ENCODE results near the gene ADGRA1.

Gene ADGRA1, protein sequence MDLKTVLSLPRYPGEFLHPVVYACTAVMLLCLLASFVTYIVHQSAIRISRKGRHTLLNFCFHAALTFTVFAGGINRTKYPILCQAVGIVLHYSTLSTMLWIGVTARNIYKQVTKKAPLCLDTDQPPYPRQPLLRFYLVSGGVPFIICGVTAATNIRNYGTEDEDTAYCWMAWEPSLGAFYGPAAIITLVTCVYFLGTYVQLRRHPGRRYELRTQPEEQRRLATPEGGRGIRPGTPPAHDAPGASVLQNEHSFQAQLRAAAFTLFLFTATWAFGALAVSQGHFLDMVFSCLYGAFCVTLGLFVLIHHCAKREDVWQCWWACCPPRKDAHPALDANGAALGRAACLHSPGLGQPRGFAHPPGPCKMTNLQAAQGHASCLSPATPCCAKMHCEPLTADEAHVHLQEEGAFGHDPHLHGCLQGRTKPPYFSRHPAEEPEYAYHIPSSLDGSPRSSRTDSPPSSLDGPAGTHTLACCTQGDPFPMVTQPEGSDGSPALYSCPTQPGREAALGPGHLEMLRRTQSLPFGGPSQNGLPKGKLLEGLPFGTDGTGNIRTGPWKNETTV

GRCh38 chr10:133087679-133088178 is at the start of gene ADGRA1:
TSS of gene ADGRA1 (plus strand) at chr10:133087924. CDS start at chr10:133088910, 986 bp downstream.
- FAIRE-seq (no peak), DNase-seq (ENCODE audit: extremely low spot score, insufficient read length, low read depth) (no peak)

DNA sequence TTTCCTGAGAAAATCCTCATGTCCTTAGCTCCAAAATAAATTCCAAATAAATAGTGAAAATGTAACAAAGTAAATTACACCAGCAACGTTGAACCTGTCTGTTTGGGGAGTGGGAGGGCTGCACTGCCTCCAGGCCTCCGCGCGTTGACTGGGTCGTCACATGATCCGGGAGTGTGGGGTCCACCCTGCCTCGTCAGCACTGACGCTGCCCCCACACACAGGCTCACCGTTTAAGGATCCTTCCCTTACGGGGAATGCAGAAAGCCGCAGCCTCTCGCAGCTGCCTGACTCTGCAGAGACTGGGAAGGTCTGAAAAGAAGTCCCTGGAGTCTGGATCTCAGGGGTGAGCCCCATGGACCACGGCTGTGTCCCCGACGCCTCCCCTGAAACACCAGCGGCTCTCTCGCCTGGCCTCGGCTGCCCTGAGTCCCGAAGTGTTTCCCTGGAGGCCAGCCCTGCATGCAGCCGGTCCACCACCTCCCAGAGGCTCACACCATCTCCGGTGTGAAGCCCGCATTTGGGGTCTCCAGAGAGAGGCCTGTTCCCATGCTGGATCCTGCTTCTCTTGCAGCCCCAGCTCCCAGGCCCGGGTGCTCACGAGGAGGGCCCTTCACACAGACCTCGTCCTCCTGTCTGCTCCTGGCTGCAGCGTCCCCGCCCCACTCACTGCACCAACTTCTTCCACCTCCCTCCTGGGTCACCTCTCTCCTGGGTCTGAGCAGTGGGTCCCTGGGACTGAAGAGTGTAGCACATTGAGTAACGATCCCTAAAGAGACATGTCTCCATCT is 49.5 kb upstream of the ADGRA1 start:
- DNase-seq (ENCODE audit: extremely low spot score, insufficient read length, low read depth): no peak
- no peak for FAIRE-seq

DNA sequence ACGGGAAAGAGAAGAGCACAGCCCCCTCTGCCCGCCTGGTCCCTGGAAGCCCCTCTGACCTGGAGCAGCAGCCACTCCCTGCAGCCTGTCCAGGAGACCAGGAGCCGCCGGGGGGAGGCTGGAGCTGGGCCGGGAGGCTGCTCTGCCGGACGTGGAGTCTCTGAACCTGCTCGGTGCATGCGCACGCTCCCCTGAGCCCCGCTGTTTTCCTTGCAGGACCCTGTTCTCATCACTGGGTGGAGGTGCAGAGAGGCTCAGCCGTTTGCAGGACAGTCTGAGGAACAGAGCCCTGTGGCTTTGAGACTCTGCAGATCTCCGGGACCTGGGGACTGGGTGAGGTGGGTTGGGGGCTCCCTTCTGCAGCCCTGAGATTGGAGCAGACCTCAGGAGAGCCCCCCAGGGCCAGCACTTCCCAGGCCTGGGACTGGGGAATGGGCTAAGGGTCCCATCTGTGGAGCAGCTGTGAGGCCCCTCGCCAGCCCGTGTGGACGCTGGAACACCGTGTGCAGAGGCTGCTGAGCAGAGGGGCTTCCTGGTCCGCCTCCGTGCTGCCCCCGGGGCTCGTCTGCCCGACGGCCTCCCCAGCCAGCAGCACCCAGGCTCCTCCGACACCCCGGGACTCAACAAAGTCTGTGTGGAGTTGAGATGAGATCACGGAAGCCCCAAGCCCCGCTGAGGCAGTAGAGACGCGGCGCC is 48.5 kb upstream of the ADGRA1 start:
- FAIRE-seq (no peak), DNase-seq (ENCODE audit: extremely low spot score, insufficient read length, low read depth) (no peak)

DNA sequence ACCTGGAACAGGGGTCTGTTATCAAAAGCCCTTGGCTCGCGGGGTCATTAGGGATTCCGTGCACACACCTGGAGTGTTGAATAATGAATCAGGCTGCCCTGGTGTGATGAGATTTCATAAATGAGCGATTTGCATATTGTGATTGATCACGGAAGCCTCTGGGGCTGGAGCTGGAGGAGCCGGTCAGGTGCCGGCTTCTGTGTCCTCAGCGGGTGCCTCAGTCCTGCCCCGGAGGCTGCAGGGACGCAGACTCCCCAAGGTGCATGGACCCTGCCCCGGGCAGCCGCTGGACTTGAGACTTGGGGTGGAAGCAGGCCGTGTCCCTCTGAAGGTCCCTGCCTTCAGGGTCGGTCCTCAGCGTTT is 47.9 kb upstream of the ADGRA1 start:
- DNase-seq (ENCODE audit: extremely low spot score, insufficient read length, low read depth) (no peak), FAIRE-seq (no peak)

DNA sequence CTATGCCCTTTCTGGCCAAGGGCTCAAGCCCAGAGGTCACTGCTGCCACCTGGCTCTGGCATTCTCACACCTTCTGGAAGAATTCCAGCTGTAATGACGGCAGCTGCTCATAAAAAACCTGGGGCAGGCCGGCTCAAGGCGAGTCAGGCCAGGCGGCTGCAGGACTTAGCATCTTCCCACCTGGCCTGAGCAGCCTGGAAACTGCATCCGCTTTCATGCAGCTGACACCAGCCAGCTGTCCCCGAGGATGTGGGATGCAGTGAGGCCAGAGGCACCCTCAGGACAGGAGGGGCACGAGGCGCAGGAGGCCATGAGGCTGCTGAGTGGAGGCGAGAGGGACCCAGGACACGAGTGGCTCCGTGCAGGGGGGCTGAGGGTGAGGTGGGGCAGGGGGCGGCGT is 47.5 kb upstream of the ADGRA1 start:
- no peak for DNase-seq (ENCODE audit: extremely low spot score, insufficient read length, low read depth)
- no peak for FAIRE-seq

DNA sequence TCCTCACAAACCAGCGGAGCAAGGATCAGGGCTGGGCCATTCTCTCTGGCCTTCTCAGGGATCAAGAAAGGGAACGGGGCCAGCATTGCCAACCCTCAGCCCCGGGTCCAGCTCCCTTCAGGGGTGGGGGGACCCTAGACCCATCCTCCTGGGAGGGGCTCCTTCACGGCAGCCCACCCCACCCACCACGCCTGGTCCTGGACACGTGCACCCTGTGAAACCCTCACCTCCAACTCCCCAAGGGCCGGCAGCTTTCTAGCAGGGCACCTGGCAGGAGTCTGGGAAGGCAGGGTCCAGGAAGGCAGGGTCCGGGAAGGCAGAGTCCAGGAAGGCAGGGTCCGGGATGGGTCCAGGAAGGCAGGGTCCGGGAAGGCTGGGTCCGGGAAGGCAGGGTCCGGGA is 46.6 kb upstream of the ADGRA1 start:
- no peak for DNase-seq (ENCODE audit: extremely low spot score, insufficient read length, low read depth)
- no peak for FAIRE-seq

DNA sequence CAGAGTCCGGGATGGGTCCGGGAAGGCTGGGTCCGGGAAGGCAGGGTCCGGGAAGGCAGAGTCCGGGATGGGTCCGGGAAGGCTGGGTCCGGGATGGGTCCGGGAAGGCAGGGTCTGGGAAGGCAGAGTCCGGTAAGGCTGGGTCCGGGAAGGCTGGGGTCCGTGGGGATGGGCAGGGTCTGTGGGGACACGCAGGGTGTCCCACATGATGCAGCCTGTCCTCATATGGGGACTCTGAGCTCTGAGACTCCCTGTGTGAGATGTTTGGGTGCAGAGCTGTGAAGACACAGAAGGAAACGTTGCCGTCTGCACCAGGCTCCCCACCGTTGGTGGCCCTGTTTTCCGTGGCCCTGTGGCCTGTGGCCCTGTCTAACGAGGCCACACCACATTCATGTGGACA is 45.7 kb upstream of the ADGRA1 start:
- DNase-seq (ENCODE audit: extremely low spot score, insufficient read length, low read depth) (no peak), FAIRE-seq (no peak)

- no peak for DNase-seq (ENCODE audit: extremely low spot score, insufficient read length, low read depth)
- FAIRE-seq: no peak
Observed at GRCh38 chr10:133042816-133043215, 44.9 kb upstream of the ADGRA1 start.

DNA sequence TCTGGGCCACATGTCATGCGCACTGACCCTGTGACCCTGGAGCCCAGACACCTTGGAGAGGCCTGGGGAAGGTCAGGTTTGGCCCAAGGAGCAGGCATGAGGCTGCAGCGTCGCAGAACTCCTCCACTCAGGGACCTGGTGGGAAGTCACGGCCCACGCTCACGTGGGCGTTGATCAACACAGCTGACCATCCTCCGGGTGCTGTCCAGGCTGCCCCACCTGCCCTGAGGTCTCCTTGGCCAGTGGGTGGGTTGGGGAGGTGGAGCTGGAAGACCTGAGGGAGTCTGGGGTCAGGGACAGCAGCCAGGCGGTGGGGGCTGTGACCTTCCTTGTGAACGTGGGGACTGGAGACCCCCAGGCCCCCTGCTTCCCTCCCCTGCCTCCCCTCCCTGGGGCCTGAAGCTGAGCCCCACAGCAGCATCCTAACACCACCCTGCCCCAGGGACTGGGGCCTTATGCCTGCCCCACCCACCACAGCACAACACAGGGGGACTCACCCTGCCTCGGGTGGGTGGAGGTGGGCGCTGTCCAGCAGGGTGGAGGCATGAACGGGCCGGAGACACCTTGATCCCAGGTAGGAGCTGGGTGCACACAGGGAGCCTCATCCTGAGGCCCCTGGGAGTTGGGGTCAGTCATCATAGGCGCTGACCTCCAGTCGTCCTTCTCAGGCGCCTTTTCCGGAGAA is 44.0 kb upstream of the ADGRA1 start:
- FAIRE-seq: no peak

GRCh38 chr10:133044401-133044811 is 43.3 kb upstream of the ADGRA1 start:
- no peak for FAIRE-seq
- no peak for DNase-seq (ENCODE audit: extremely low spot score, insufficient read length, low read depth)

More for the DNA sequence above, 44.0 kb upstream of the ADGRA1 start:
- no peak for DNase-seq (ENCODE audit: extremely low spot score, insufficient read length, low read depth)

- DNase-seq (ENCODE audit: extremely low spot score, insufficient read length, low read depth) (no peak), FAIRE-seq (no peak)
Observed at GRCh38 chr10:133045556-133046389, 42.0 kb upstream of the ADGRA1 start.

DNA sequence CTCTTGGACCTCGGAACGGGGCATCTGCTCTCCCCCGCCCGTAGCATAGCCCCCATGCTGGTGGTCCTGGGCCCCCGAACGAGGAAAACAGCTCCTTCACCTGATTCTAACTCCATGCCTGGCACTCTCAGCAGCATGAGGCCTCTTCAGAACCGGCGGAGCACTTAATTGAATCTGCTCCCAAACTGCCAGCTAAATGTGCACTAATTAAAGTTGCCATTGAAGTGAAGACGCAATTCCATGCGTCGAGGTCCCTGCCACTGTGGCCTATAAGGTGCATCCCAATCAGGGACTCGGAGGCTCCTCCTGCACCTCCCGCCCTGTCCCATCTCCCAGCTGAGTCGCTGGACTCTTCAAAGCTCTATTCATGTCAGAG is 41.3 kb upstream of the ADGRA1 start:
- FAIRE-seq: no peak
- no peak for DNase-seq (ENCODE audit: extremely low spot score, insufficient read length, low read depth)

DNA sequence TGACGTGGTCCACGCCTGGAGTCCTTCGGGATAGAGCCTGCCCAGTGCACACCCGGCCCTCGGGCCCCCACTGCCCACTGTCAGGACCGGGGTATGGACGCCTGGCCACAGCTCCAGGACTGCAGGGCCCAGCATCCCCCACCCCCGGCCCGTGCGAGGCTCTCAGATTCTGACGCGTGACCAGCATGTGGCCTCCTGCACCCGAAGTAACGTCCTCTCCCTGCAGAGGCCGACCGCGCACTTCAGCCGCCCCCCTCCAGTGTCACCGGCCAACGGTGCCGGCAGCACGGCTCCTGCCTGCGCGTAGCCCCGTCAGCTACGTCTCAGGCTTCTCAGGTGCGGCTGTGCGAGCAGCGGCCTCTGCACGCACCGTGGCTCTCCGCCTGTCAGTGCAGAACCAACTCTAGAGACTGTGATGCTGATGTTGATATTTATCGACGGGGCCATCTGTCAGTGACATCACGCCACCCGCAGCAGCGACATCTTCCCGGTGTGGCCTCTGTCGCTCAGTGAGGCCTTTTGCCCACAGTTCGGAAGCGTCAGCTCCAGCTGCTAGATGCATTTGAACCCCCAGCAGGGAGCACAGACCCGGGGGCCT is 40.1 kb upstream of the ADGRA1 start:
- DNase-seq (ENCODE audit: extremely low spot score, insufficient read length, low read depth) (no peak), FAIRE-seq (no peak)

DNA sequence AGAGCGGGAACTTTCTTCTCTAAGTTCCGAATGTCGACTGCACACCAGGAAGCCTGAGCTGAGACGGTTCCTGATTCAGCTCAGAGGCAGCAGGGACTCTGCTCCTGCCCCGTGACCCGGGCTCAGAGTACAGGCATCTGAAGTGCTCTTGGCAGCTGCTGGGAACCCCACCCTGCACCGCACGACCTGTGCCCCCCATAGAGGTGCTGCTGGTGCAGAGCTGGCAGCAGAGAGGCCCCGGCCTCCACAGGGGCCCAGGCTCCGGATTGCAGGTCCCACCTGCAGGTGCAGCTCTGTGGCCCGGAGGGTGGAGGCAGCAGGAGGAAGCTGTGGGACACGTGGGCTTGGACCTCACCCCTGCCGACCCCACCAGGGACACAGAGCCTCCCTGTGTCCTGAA is 39.5 kb upstream of the ADGRA1 start:
- DNase-seq (ENCODE audit: extremely low spot score, insufficient read length, low read depth): no peak

DNA sequence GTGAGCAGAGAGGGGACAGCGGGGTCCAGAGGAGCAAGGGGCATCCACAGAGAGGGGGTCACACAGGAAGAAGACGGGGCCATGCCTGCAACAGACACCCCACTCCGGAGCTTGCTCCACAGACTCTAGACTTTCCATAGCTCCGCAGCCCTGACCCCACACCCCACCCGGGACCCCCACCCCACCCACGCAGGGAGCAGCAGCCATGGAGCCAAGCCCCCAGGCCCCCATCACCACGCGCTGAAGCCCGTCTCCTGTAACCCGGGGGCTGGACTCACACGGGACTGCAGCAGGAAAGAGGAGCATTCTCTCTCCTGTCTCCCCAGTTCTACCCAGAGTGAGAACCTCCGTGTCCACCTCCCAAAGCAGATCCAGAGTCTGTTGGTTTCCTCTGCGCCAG is 38.8 kb upstream of the ADGRA1 start:
- FAIRE-seq: no peak
- DNase-seq (ENCODE audit: extremely low spot score, insufficient read length, low read depth): no peak

More for the DNA sequence above, 39.5 kb upstream of the ADGRA1 start:
- FAIRE-seq: no peak

GRCh38 chr10:133049639-133050038 is 38.1 kb upstream of the ADGRA1 start:
- DNase-seq (ENCODE audit: extremely low spot score, insufficient read length, low read depth): no peak
- FAIRE-seq: no peak

DNA sequence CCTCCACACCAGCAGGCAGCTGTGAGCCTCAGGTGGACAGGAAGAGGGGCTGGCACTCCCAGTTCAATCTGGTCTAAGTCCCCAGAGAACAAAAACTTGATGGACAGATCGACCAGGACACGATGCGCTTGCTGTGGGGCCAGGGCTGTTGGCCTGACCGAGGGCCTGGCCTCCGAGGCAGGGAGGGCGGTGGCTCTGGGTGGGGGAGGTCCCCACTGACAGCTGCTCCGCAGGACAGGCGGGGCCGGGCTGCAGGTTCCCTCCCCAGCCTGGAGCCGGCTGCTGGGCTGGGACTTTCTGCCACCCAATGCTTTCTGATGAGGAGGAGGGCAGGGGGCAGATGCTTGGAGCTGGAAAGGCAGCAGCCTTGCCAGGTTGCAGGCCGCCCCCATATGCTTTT is 37.4 kb upstream of the ADGRA1 start:
- no peak for FAIRE-seq
- DNase-seq (ENCODE audit: extremely low spot score, insufficient read length, low read depth): no peak

- DNase-seq (ENCODE audit: extremely low spot score, insufficient read length, low read depth): no peak
- FAIRE-seq: no peak
Observed at GRCh38 chr10:133052076-133052475, 35.6 kb upstream of the ADGRA1 start.
